GM12874 (cell line): ENCODE data around the gene RAB35.

Source experiments
- TF ChIP-seq, protein P1 (sequence below): IDR thresholded peaks from 2 replicates; pipeline ENCODE4 v1.5.1; 2011; ENCODE audit warnings: low read depth, mild to moderate bottlenecking, control low read depth, low read length, moderate library complexity; ENCODE audit not compliant: insufficient read depth

The RAB35 gene

GRCh38 chr12:120069278-120069677, 47.3 kb downstream of the RAB35 start:
- TF ChIP-seq, protein P1, sequence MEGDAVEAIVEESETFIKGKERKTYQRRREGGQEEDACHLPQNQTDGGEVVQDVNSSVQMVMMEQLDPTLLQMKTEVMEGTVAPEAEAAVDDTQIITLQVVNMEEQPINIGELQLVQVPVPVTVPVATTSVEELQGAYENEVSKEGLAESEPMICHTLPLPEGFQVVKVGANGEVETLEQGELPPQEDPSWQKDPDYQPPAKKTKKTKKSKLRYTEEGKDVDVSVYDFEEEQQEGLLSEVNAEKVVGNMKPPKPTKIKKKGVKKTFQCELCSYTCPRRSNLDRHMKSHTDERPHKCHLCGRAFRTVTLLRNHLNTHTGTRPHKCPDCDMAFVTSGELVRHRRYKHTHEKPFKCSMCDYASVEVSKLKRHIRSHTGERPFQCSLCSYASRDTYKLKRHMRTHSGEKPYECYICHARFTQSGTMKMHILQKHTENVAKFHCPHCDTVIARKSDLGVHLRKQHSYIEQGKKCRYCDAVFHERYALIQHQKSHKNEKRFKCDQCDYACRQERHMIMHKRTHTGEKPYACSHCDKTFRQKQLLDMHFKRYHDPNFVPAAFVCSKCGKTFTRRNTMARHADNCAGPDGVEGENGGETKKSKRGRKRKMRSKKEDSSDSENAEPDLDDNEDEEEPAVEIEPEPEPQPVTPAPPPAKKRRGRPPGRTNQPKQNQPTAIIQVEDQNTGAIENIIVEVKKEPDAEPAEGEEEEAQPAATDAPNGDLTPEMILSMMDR = no peak

GRCh38 chr12:120067901-120068300, 48.7 kb downstream of the RAB35 start:
- TF ChIP-seq, protein P1 = no peak

- TF ChIP-seq, protein P1 = no peak
These were observed 49.3 kb downstream of the RAB35 start for GRCh38 chr12:120067084-120067869.

DNA sequence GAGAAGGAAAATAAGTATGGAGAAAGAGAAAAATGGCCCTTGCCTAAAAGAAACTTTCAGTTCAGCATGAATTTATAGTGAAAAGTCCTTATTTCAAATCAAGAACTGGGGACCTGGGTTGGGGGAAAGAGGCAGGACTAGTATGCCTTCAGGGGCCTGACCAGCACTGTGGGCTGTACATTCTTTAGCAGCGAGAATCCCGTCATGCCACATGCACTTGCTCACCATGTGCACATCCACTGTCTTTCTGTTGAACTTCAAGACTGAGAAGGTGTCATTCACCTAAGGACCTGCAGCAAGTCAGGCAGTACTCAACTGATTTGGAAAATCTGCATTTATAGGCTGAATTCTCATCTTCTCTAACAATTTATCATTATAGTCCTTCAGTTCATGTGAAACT, 50.2 kb downstream of the RAB35 start:
- TF ChIP-seq, protein P1 = no peak

GRCh38 chr12:120065472-120065871, 51.1 kb downstream of the RAB35 start:
- TF ChIP-seq, protein P1 = no peak

DNA sequence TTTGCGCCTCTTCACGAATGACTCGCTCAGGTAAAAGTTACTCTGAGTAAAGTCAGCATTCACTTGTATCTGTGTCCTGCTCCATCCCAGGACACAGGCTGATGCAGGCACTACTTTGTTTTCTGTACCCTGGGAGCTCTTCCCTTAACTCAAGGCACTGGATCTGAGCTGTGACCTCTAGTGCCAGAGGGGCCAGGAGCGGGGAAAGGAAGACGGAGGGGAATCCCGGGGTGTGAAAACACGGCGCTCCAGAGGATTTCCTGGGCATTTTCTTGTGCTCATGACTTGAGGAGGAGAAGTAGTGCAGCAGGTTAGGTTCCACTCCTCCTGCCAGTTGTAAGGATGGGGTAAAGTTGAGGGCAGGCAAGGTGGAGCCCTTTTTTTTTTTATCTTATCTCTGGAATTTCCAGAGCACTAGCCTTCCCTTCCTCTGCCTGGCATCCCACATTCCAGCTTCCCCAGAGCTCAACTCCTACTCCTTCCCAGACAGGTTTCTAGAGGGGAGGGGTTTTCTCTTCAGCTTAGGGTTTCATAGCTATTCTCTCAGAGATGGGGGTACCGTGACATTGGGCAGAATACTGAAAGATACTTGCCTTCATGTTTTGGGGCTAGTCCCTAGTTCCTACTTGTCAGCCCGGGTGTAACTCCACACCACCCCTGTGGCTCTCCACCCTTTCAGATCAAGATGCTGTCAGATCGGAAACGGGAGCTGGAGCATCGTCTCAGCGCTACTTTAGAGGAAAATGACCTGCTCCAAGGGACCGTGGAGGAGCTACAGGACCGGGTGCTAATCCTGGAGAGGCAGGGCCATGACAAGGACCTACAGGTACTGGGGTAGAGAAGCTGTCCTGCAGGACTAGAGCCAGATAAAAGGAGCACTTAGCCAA, 52.3 kb downstream of the RAB35 start:
- TF ChIP-seq, protein P1 = no peak

DNA sequence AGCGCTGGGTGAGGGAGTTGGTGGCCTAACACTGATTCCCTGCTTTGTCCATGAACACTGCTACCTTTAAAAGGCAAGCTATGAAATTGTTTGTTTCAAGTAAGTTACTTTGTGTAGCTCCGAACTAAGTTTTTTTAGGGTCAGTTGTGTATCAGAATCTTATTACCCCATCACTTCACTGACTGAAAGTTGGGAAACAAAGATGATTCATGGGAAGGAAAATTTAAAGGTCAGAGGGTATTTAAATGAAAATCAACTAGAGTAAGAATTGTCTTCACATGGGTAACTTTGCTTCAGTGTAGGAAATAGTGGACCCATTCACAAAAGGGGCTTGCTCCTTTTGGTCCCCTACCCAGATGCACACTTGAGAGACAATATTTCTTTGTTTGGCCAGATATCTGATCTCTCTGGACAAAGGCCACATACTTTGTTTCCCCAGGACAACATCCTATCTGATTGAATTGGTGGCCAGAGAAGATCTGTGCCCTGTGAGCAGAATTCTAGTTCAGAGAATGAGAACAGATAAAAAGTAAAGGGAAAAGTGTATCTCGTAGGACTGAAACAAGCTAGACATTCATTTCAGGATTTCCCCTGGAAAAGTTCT, 53.5 kb downstream of the RAB35 start:
- TF ChIP-seq, protein P1 = no peak
